Activated naive CD4-positive, alpha-beta T cell (primary cell): ENCODE measurements around the gene CAPN12.
A peak's percentile ranks its signal among the peaks of the same experiment; 100 is the strongest.
"Not testable (repeated sequence)": the region's sequence is repeated elsewhere in the genome, so short reads cannot be mapped to it uniquely, and the experiment has no call there.

Source experiments
- DNase-seq, 4 experiments: peaks; one replicate each; lab custom pipeline; 2025; lab: John Stamatoyannopoulos, UW

CAPN12 gene, protein sequence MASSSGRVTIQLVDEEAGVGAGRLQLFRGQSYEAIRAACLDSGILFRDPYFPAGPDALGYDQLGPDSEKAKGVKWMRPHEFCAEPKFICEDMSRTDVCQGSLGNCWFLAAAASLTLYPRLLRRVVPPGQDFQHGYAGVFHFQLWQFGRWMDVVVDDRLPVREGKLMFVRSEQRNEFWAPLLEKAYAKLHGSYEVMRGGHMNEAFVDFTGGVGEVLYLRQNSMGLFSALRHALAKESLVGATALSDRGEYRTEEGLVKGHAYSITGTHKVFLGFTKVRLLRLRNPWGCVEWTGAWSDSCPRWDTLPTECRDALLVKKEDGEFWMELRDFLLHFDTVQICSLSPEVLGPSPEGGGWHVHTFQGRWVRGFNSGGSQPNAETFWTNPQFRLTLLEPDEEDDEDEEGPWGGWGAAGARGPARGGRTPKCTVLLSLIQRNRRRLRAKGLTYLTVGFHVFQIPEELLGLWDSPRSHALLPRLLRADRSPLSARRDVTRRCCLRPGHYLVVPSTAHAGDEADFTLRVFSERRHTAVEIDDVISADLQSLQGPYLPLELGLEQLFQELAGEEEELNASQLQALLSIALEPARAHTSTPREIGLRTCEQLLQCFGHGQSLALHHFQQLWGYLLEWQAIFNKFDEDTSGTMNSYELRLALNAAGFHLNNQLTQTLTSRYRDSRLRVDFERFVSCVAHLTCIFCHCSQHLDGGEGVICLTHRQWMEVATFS

DNA sequence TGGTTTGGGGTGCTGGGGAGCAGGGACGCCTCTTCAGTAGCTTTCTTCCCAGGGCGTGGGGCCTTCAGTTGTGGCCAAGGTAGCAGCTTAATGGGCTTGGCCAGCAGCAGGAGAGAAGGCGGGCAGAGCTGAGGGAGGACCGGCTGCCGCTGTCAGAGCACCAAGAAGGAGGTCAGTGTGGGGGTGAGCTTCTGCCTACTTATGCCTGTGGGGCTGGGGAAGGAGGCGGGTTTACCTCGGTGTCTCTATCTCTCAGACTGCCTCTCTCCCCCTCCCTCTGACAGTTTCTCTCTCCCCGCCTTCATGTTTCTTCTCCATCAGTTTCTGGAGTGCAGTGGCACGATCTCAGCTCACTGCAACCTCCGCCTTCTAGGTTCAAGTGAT lies at the start of gene CAPN12:
Gene CAPN12, minus strand, starts transcription at position 177 of the 384 bp plus-strand sequence. CDS start 309 bp downstream, outside the sequence.
- no peak for DNase-seq

DNA sequence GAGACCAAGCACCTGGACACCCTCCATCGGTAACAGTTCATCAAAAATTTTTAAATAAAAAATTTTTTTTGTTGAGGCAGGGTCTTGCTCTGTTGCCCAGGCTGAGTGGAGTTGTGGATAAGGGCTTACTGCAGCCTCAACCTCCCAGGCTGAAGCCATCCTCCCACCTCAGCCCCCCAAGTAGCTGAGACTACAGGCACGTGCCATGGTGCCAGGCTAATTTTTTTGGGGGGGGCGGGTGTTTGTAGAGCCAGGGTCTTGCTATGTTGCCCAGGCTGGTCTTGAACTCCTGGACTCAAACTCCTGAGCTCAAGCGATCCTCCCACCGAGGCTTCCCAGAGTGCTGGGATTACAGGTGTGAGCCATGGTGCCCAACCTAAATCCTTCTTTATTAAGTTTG lies 49.4 kb upstream of the CAPN12 start:
- no peak for DNase-seq

DNA sequence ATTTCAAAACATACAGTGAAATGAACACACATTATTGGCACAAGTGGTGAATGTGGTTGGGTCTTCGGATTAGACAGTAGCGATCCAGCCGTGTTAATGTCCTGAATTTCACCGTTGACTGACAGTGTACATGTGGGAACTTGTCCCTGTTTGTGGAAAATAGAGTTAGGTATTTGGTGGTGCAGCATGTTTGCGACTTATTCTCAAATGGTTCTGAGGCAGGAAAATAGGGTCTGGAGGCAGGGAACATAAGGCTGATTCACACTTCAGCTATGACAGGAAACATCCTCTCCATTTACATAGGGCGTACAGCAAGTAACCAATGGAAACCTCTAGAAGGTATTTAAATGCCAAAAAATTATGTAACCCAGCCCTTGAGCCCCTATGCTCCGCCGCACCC lies 48.9 kb upstream of the CAPN12 start:
- DNase-seq, result no peak

DNA sequence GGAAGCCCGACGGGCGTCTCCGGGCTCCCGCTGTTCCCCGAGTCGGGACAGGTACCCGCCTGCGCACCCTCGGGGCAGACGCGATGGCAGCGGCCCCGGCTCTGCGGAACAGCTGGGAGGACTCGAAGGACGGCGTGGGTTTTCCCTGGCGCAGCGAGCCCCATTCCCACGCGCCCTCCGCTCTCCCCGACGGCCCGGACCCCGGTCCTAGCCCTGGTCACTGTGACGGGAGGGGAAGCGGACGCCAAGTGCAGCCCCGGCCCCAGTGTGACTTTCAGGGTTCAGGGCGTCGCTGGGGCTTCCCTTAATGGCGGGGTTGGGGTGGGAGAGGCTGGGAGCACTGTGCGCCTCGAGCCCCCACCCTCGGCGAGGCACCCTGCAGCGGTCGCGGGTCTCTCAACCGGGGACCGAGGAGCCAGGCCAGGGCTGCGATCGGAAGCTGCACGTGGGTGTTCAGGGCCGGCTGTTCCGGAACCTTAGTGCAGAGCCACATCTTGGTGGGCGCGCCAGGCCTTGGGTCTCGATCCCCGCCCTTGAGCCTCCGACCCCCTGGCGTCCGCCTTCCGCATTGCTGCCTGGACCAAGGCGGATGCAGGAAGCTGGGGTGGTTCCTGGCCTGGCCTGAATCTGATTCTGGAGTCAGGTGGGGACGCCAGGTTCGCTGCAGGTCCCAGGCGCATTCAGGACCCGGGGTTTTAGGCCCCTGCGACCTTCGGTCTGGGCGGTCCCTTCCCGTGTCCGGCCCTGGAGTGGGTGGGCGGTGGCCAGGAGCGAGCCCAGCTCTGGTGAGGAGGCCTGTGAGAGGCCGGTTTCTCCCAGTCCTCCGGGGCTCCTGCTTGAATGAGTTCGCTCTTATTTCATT lies 48.2 kb upstream of the CAPN12 start:
- DNase-seq, result peak in 2 of 4 experiments; percentile 15 to 21

DNA sequence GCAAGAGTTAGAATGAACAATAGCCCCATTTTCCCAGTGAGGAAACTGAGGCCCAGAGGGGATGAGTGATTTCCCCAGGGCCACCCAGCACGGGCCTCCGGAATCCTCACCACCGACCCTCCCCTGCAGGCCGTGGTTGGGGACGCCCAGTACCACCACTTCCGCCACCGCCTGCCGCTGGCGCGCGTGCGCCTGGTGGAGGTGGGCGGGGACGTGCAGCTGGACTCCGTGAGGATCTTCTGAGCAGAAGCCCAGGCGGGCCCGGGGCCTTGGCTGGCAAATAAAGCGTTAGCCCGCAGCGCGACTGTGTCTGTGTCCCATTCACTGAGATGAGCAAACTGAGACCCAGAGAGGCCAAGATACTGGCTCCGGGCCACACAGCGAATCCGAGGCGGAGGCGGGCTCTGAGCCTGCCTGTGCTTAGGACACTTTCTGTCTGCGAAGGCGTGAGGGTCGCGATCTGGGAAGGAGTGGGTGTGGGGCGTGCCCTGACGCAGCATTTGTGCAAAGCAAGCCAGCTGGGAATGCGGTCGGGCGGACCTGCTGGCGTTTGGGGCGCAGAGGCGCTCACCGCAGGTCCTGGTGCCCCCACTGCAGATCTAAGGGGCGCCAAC lies 47.3 kb upstream of the CAPN12 start:
- not testable (repeated sequence) for DNase-seq

DNA sequence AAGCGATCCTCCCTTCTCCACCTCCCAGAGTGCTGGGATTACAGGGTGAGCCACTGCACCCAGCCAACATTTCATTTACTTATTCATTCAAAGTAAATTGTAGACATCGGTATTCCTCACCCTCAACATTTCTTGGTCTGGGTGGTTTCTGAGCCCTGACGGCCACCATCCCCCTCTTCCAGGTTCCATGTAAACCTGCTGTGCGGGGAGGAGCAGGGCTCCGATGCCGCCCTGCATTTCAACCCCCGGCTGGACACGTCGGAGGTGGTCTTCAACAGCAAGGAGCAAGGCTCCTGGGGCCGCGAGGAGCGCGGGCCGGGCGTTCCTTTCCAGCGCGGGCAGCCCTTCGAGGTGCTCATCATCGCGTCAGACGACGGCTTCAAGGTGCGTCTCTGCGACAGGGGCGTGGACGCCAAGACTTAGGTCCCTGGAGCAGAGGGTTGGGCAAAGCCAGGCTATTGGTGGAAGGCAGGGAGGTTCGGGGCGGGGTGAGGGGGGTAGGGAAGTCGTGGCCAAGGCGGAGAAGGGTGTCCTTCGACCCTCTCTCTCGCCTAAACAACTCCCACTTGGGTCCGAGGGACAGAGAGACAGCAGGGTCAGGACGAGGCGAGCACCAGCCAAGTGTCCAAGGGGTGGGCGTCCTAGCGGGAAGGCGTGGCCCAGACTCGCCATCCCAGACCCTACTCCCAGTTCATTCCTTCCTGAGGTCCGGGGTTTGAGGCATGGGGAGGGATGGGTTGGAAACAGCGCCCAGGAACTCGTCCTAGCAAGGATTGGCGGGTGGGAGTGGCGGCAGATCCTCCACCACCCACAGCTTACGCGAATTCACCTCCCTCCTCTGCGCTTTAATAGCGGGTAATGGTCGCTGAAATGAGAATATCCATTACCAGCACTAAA lies 46.5 kb upstream of the CAPN12 start:
- not testable (repeated sequence) for DNase-seq

DNA sequence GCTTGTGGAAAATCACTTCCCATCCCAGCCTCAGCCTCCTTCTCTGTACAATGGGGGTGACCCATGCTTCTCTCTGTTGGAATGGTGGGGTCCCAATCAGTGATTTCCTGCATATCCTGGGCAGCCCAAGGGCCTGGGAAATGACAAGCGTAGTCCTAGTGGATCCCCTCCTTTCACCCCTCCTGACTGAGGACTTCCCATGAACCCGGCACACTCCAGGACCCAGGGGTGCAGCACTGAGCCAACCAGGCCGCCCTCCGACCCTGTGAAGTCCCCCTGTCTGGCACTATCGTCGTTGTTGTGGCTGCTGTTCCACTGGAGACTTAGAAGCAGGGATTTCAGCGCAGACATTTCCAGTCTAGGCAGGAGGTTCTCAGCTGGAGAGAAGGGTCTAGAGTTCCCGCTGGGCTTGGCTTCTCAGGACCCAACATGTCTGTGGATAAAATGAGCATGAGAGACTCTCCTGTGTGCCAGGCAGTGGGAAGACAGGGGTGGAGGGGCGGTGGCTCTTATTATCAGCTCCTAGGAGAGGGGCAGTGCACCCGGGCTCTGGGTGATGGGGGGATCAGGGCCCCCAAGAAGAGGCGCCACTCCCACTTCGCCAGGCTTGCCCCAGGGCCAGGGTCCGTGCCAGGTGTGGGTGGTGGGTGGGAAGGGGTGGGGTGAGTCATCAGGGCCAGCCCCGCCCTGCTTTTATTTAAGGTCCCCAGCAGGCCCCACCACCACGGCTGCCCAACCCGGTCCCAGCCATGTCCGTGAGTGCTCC lies 44.4 kb upstream of the CAPN12 start, which contains the start of gene LGALS7B:
Gene LGALS7B, plus strand, starts transcription at position 723 of the 766 bp plus-strand sequence. Its CDS starts 27 bp downstream, at position 750.
- no peak for DNase-seq

DNA sequence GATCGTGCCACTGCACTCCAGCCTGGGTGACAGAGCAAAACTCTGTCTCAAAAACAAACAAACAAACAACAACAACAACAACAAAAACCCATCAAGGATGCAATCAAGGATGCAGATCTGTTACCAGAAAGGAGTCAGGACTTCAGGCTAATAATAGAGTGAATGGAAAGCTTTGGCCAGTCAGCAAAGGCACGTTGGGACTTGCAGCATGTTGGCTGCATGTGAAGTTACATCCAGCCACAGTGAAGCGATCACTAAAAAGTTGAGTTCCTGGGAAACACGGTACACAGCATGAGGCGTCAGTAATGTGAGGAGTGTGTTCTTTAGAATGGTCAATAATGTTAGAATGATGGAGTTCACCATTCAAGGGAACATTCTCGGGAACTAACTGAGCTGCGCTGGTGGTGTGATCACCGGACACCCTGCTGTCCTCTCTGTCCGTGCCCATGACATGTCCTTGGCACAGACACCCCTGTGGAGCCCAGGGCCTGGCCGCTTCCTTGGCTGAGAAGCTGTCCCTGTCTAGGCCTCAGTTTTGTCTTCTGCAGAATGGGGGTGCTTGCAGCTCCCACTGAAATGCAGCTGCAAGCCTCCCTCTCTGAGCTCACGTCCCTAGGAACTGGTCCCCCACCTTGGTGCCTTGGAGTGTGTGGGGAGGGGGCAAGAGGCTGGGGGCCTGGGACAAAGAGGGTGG lies 42.4 kb upstream of the CAPN12 start:
- DNase-seq, result no peak

DNA sequence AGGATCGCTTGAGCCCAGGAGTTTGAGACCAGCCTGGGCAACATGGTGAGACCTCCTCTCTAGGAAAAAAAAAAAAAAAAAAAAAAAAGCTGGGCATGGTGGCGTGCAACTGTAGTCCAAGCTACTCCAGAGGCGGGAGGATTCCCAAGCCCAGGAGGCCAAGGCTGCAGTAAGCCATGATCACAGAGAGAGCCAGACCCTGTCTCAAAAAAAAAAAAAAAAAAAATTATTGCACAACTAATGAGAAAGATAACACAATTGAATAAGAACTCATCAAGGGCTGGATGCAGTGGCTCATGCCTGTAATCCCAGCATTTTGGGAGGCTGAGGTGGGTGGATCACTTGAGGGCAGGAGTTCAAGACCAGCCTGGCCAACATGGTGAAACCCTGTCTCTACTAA lies 41.8 kb upstream of the CAPN12 start:
- not testable (repeated sequence) for DNase-seq

DNA sequence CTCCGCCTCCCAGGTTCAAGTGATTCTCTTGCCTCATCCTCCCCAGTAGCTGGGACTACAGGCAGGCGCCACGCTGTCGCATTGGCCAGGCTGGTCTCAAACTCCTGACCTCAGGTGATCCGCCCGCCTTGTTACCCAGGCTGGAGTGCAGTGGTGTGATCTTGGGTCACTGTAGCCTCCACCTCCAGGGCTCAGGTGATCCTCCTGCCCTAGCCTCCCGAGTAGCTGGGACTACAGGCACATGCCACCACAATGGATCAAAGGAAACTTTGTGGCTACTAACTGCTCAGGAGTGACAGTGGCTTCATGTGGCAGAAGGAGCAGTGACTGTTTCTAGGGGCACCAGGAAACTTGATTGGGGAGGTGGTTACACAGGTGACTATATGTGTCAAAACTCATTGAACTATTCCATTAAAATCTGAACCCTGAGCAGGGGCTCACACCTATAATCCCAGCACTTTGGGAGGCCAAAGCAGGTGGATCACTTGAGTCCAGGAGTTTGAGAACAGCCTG lies 41.0 kb upstream of the CAPN12 start:
- DNase-seq, result no peak

DNA sequence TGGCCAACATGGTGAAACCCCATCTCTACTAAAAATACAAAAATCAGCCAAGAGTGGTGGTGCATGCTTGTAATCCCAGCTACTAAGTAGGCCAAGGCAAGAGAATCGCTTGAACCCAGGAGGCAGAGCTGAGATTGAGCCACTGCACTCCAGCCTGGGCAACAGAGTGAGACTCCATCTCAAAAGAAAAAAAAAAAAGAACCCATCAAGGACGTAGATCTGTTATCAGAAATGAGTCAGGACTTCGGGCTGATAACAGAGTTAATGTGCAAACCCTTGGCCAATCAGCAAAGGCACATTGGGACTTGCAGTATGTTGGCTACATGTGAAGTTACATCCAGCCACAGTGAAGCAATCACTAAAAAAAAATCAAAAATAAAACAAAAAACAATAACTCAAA lies 40.0 kb upstream of the CAPN12 start:
- no peak for DNase-seq

DNA sequence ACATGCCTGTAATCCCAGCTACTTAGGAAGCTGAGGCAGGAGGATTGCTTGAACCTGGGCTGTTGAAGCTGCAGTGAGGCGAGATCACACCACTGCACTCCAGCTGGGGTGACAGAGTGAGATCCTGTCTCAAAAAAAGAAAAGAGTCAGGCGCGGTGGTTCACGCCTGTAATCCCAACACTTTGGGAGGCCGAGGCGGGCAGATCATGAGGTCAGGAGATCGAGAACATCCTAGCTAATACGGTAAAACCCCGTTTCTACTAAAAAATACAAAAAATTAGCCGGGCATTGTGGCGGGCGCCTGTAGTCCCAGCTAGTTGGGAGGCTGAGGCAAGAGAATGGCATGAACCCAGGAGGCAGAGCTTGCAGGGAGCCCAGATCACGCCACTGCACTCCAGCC lies 37.9 kb upstream of the CAPN12 start:
- not testable (repeated sequence) for DNase-seq

DNA sequence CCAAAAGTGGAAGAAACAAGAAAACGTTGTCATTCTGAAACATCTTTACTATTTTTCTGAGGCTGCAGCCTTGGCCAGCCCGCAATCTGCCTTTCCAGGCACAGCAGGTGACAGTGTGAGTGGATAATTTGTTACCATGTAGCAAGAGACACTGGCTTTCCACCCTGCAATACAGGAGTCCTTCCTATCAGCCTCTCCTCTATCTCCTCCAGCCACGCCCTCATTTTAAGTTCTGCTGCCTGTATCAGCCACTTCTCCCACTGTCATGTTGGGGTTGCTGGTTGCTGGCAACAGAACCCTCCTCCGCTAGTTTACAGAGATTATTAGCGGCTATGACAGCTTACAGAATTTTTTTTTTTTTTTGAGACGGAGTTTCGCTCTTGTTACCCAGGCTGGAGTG lies 36.8 kb upstream of the CAPN12 start:
- no peak for DNase-seq

DNA sequence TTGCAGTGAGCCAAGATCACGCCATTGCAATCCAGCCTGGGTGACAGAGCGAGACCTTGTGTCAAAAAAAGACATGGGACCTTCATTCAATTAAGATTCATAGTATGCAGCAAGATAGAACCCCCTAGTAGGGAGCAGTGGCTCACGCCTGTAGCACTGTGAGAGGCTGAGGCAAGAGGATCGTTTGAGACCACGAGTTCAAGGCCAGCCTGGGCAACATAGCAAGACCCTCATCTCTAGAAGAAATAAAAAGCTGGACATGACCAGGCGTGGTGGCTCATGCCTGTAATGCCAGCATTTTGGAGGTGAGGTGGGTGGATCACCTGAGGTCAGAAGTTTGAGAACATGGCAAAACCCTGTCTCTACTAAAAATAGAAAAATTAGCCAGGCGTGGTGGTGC lies 36.2 kb upstream of the CAPN12 start:
- DNase-seq, result no peak

DNA sequence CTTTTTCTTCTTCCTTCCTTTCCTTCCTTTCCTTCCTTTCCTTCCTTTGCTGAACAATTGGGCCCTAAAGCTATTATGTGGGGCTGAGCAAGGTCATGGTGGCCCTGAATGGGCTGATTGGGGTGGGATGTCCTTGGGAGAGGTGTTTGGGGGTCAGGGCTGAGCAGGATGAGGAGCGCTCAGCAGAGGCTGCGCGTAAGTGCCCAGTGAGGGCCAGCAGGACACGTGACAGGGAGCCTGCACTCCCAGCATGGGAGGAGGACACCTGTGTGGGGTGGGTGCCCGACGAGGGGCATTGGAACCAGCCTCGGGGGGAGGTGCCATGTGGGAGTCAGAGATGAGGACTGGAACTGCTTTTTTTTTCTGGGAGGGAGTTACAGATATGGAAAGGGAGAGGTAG lies 34.5 kb upstream of the CAPN12 start:
- DNase-seq, result no peak

DNA sequence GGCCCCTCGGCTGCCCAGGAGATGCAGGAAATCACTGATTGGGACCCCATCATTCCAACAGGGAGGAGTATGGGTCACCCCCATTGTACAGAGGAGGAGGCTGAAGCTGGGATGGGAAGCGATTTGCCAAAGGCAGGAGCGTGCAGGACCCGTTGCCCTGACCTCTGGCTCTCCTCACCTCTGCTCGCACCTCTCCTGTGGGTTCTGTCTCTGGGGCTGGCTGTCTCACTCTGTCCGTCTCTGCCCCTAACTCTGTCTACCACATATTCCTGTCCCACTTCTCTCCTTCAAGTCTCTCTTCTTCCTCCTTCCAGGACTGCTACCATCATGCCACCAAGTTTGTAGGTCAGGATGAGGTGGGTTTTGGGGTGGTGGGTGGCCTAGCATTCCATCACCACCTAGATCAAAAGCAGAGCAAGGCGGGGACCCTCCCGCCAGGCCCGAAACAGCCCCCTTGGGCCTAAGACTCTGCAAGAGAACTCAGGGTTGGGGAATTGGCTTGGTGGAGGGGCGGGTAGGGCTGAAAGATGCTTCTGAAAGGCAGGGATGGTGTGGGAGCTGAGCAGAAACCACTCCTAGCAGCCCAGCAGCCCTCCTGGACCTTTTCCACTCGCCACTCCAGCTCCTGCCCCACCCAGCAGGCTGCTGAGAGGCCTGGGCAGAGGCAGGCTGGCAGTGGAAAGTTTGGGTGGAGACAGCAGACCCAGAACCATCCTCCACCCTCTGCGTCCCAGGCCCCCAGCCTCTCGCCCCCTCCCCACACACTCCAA lies 30.1 kb upstream of the CAPN12 start:
- DNase-seq, result no peak

DNA sequence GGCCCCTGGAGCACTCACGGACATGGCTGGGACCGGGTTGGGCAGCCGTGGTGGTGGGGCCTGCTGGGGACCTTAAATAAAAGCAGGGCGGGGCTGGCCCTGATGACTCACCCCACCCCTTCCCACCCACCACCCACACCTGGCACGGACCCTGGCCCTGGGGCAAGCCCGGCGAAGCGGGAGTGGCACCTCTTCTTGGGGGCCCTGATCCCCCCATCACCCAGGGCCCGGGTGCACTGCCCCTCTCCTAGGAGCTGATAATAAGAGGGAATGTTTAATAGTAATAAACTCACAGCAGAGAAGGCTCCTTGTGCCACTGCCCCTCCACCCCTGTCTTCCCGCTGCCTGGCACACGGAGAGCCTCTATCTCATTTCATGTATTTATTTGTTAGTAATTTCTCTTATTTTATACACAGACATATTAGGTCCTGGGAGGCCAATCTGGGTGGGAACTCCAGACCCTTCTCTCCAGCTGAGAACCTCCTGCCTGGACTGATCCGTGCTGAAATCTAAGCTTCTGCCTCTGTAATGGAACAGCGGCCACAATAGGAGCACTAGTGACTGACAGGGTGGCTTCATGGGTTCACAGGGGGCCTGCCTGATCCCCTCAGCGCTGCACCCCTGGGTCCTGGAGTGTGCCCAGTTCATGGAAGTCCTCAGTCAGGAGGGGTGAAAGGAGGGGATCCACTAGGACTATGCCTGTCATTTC lies 29.3 kb upstream of the CAPN12 start, which contains the start of gene LGALS7:
Gene LGALS7, minus strand, starts transcription at position 49 of the 709 bp plus-strand sequence. Its CDS starts 25 bp downstream, at position 24.
- DNase-seq, result no peak

DNA sequence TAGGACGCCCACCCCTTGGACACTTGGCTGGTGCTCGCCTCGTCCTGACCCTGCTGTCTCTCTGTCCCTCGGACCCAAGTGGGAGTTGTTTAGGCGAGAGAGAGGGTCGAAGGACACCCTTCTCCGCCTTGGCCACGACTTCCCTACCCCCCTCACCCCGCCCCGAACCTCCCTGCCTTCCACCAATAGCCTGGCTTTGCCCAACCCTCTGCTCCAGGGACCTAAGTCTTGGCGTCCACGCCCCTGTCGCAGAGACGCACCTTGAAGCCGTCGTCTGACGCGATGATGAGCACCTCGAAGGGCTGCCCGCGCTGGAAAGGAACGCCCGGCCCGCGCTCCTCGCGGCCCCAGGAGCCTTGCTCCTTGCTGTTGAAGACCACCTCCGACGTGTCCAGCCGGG lies 27.3 kb upstream of the CAPN12 start:
- DNase-seq, result not testable (repeated sequence)
